Measurements from ENCODE around the gene NOL11. TPM values are rescaled to one million over a fixed set of nuclear protein-coding genes. Genes with fewer than 3 reads are reported as not detected.

The NOL11 gene
- total RNA-seq = 26.2 and 28.5 TPM in 2 replicates

DNA sequence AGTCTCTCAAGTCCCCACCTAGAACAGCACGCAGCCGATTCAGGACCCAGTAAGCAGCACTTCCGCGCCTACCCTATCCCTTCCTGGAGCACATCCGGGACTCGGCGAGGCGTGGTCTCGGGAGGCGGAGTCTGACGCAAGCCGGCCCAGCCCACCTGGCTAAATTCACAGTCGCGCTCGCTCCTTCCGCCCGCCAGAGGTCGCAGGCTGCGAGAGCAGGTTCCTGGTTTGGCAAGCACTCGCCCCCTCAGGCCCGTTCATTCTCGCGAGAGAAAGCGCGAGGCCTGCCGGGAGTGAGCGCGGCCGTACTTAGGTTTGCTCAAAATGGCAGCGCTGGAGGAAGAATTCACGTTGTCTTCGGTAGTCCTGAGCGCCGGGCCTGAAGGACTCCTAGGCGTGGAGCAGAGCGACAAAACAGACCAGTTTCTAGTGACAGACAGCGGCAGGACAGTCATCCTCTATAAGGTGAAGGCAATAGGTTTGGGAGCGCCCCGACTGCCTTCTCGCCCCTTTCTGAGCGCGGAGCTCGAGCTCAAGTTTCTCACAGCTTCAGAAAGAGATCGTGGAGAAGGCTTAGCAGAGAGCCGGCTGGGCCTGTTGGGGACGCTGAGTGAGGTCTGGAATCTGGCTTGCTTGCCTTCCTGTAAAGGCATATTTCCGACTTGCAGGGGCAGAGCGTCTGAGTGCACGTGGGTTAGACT, at the start of gene NOL11:
Gene NOL11, plus strand, starts transcription at position 313 of the 701 bp plus-strand sequence. Its CDS starts 12 bp downstream, at position 325.

Other genes starting within 250 kb of the NOL11 start
- 21.6 TPM in 2 replicates for gene BPTF, start 107.6 kb downstream of the NOL11 start, total RNA-seq